Measurements from ENCODE around the gene NAXE. TPM values are rescaled to one million over a fixed set of nuclear protein-coding genes. Genes with fewer than 3 reads are reported as not detected.

The NAXE gene
- total RNA-seq: 10 to 100 TPM; 37.0 to 52.7 (median 45.8) TPM

DNA sequence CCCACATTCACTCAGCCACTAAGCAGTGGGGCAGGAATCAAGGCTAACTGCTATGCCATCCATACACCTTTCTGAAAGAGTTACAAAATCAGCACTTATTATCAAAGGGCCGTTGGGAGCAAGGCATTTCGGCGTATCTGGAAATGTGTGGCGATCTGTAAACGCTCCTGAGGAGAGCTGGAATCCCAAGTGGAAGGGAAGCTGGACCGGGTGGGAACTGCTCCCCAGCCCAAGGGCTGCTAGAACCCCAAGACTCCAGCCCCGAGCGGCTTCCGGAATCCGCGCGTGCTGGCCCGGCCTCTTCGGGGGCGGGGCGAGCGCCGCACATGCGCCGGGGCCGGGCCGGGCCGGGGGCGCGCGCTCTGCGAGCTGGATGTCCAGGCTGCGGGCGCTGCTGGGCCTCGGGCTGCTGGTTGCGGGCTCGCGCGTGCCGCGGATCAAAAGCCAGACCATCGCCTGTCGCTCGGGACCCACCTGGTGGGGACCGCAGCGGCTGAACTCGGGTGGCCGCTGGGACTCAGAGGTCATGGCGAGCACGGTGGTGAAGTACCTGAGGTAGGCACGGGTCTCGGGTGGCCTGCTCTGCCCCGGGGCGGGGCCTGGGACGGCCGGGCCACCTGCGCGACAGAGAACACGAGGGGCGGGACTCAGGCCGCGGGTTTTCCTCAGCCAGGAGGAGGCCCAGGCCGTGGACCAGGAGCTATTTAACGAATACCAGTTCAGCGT lies at the start of gene NAXE:
Gene NAXE, plus strand, starts transcription at position 345 of the 726 bp plus-strand sequence. Its CDS starts 29 bp downstream, at position 374.
- 0 to 1% methylated on average over 25 to 29 of the region's 60 CpGs for WGBS, 2 donors
- H3K4me3 ChIP-seq (ENCODE audit: low read depth, poor library complexity, severe bottlenecking): peak within 1 kb of the TSS; percentile 63
- DNase-seq (ENCODE audit: low spot score in 2 of 2): peak; percentile 50 to 94
- intact Hi-C loops (cut with DNase I; ENCODE audit: low total_unique reads): no loop called here
- TF ChIP-seq, protein P1, sequence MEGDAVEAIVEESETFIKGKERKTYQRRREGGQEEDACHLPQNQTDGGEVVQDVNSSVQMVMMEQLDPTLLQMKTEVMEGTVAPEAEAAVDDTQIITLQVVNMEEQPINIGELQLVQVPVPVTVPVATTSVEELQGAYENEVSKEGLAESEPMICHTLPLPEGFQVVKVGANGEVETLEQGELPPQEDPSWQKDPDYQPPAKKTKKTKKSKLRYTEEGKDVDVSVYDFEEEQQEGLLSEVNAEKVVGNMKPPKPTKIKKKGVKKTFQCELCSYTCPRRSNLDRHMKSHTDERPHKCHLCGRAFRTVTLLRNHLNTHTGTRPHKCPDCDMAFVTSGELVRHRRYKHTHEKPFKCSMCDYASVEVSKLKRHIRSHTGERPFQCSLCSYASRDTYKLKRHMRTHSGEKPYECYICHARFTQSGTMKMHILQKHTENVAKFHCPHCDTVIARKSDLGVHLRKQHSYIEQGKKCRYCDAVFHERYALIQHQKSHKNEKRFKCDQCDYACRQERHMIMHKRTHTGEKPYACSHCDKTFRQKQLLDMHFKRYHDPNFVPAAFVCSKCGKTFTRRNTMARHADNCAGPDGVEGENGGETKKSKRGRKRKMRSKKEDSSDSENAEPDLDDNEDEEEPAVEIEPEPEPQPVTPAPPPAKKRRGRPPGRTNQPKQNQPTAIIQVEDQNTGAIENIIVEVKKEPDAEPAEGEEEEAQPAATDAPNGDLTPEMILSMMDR (IDR thresholded peaks at IDR 0.05): no peak
- no peak for TF ChIP-seq POLR2A (IDR thresholded peaks at IDR 0.05)

DNA sequence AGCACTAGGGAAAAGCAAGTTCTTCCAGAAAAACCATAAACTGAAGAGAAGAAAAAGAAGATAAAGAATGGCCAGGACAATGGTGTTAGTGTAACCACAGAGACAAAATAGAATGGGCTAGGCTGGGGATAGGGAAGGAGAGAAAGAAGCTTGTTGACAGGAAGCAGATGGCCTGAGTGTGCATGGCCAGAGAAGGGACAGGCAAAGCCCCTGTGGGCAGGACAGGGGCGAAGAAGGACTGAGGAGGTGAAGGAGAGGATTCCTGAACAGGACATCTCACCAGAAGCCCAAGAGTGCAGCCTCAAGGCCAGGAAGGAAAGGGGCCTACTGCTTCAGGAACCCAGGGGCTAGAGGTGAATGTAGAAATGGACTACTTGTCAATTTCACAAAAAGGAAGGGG lies 48.5 kb upstream of the NAXE start:
- intact Hi-C loops (cut with DNase I; ENCODE audit: low total_unique reads): no loop called here
- no peak overlapping the region for H3K4me3 ChIP-seq (ENCODE audit: low read depth, poor library complexity, severe bottlenecking)
- WGBS, 2 donors: 88% methylated on average over 1 of the region's 1 CpG
- no peak for TF ChIP-seq POLR2A (IDR thresholded peaks at IDR 0.05)
- TF ChIP-seq, protein P1 (IDR thresholded peaks at IDR 0.05): no peak
- no peak for DNase-seq (ENCODE audit: low spot score in 2 of 2)

- H3K4me3 ChIP-seq (ENCODE audit: low read depth, poor library complexity, severe bottlenecking): no peak overlapping the region
- TF ChIP-seq, protein P1 (IDR thresholded peaks at IDR 0.05): no peak
- no peak for DNase-seq (ENCODE audit: low spot score in 2 of 2)
- intact Hi-C loops (cut with DNase I; ENCODE audit: low total_unique reads): no loop called here
- whole genome bisulfite sequencing, 2 donors: 95 to 100% methylated on average over 3 of the region's 3 CpGs
Measured at GRCh38 chr1:156544592-156545102, 46.9 kb upstream of the NAXE start.

DNA sequence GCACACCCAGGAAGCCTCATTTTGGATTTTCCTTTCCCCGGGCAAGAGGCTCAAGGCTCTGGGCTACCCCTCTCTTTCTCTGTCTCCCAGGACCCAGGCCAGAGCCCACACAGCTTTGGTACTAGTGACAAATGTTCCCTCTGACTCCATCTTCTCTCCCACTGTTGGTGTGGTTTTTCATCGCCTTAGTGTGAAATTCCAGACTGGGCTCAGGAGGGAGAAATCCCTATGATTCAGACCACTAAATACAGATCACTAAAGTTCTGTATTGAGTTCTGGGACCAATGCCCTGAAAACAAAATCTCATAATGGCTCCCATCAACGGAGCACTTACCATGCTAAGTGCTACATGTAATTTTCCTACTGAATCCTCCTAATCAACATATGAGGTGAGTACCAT lies 45.3 kb upstream of the NAXE start:
- no peak for TF ChIP-seq POLR2A (IDR thresholded peaks at IDR 0.05)
- TF ChIP-seq, protein P1 (IDR thresholded peaks at IDR 0.05): no peak
- WGBS, 2 donors: 95 to 96% methylated on average over 3 of the region's 3 CpGs
- DNase-seq (ENCODE audit: low spot score in 2 of 2): no peak
- no peak overlapping the region for H3K4me3 ChIP-seq (ENCODE audit: low read depth, poor library complexity, severe bottlenecking)
- intact Hi-C loops (cut with DNase I; ENCODE audit: low total_unique reads): no loop called here

DNA sequence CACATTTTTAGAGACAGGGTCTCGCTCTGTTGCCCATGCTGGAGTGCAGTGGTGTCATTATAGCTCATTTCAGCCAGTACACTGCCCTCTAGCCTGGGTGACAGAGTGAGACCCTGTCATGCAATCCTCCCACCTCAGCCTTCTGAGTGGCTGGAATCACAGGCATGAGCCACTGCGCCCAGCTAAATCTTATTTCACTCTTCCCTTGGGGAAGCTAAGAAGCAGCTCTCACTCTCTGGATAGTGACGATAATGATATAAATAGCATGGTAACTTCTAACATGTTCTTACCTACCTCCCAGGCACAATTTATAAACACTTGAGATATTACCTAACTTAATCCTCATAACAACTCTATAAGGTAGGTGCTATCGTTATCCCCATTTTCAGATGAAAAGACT lies 44.1 kb upstream of the NAXE start:
- intact Hi-C loops (cut with DNase I; ENCODE audit: low total_unique reads): no loop called here
- no peak for DNase-seq (ENCODE audit: low spot score in 2 of 2)

More for the DNA sequence above, 44.1 kb upstream of the NAXE start:
- H3K4me3 ChIP-seq (ENCODE audit: low read depth, poor library complexity, severe bottlenecking): no peak overlapping the region
- 96 to 99% methylated on average over 4 of the region's 4 CpGs for WGBS, 2 donors
- TF ChIP-seq, protein P1 (IDR thresholded peaks at IDR 0.05): no peak
- TF ChIP-seq POLR2A (IDR thresholded peaks at IDR 0.05): no peak

Measured in lower leg skin (tissue), 4 donors.